Mesenchymal stem cell (in vitro differentiated cells and primary cell): Measurements from ENCODE around the gene GNG12.

Experiments used
- DNase-seq: peaks from one replicate; pipeline ENCODE4 v3.0.0-alpha.2; 2013
- H2AFZ ChIP-seq: one replicate; pipeline ENCODE4 v1.6.1; 2013; ENCODE audit warnings: low read depth, mild to moderate bottlenecking, control low read depth, inconsistent platforms, low read length, moderate library complexity
- H2AK5ac ChIP-seq: 2 replicates; pipeline ENCODE4 v1.6.1; 2013; ENCODE audit warnings: low read length, moderate library complexity, mild to moderate bottlenecking, inconsistent platforms; ENCODE audit not compliant: severe bottlenecking
- H2BK120ac ChIP-seq: one replicate; pipeline ENCODE4 v1.6.1; 2013; ENCODE audit warnings: low read depth, mild to moderate bottlenecking, inconsistent platforms, low read length, moderate library complexity
- H2BK12ac ChIP-seq, 2 experiments: one replicate each; pipeline ENCODE4 v1.6.1; 2013; ENCODE audit warnings: inconsistent platforms in 2 of 2, low read length in 2 of 2, mild to moderate bottlenecking in 2 of 2, moderate library complexity in 2 of 2, control low read depth in 1 of 2
- H2BK15ac ChIP-seq: one replicate; pipeline ENCODE4 v1.6.1; 2013; ENCODE audit warnings: mild to moderate bottlenecking, low read depth, inconsistent platforms; ENCODE audit not compliant: poor library complexity, severe bottlenecking
- H2BK5ac ChIP-seq: 2 replicates; pipeline ENCODE4 v1.6.1; 2013; ENCODE audit warnings: low read depth, mild to moderate bottlenecking, low read length, control low read depth, inconsistent platforms; ENCODE audit not compliant: poor library complexity, severe bottlenecking
- H3K14ac ChIP-seq, 2 experiments: one replicate each; pipeline ENCODE4 v1.6.1; 2013; ENCODE audit warnings: inconsistent platforms in 2 of 2, low read length in 2 of 2, control low read depth in 1 of 2, mild to moderate bottlenecking in 1 of 2, moderate library complexity in 1 of 2
- H3K18ac ChIP-seq, 2 experiments: one replicate each; pipeline ENCODE4 v1.6.1; 2013; ENCODE audit warnings: inconsistent platforms in 2 of 2, low read length in 2 of 2, control low read depth in 1 of 2, low read depth in 1 of 2, mild to moderate bottlenecking in 1 of 2
- H3K23ac ChIP-seq, 2 experiments: one replicate each; pipeline ENCODE4 v1.6.1; 2013; ENCODE audit warnings: inconsistent platforms in 2 of 2, low read length in 2 of 2, mild to moderate bottlenecking in 2 of 2, moderate library complexity in 2 of 2, control low read depth in 1 of 2
- H3K27ac ChIP-seq: 2 replicates; pipeline ENCODE4 v1.5.1; 2013; ENCODE audit warnings: mild to moderate bottlenecking, moderate library complexity, low read length, control low read depth, inconsistent platforms; ENCODE audit not compliant: poor library complexity, severe bottlenecking
- H3K27me3 ChIP-seq, 2 experiments: 2 replicates each; pipeline versions ENCODE4 v1.6.1 to v1.7.0; 2013; ENCODE audit warnings: low read length in 2 of 2, mild to moderate bottlenecking in 2 of 2, moderate library complexity in 2 of 2, control low read depth in 1 of 2, inconsistent platforms in 1 of 2; ENCODE audit not compliant: control insufficient read depth in 1 of 2, insufficient read depth in 1 of 2
- H3K36me3 ChIP-seq, 2 experiments: 2 replicates each; pipeline versions ENCODE4 v1.6.1 to v1.7.0; 2013; ENCODE audit warnings: low read length in 2 of 2, control low read depth in 1 of 2, inconsistent platforms in 1 of 2, low read depth in 1 of 2, mild to moderate bottlenecking in 1 of 2; ENCODE audit not compliant: insufficient read depth in 2 of 2, control insufficient read depth in 1 of 2
- H3K4ac ChIP-seq, 2 experiments: one replicate each; pipeline ENCODE4 v1.6.1; 2013; ENCODE audit warnings: inconsistent platforms in 2 of 2, low read length in 2 of 2, mild to moderate bottlenecking in 2 of 2, moderate library complexity in 2 of 2, control low read depth in 1 of 2, low read depth in 1 of 2
- H3K4me1 ChIP-seq: 2 replicates; pipeline ENCODE4 v1.6.1; 2013; ENCODE audit warnings: low read depth, low read length, control low read depth; ENCODE audit not compliant: control insufficient read depth, insufficient read depth
- H3K4me2 ChIP-seq: 2 replicates; pipeline ENCODE4 v1.6.1; 2013; ENCODE audit warnings: low read length, mild to moderate bottlenecking, inconsistent platforms; ENCODE audit not compliant: poor library complexity, severe bottlenecking
- H3K4me3 ChIP-seq, 2 experiments: 2 replicates each; pipeline versions ENCODE4 v1.5.1 to v1.7.0; 2013; ENCODE audit warnings: low read length in 2 of 2, mild to moderate bottlenecking in 2 of 2, control low read depth in 1 of 2, low read depth in 1 of 2; ENCODE audit not compliant: insufficient read depth in 1 of 2
- H3K79me1 ChIP-seq: replicated peaks from 2 replicates; pipeline ENCODE4 v1.6.1; 2013; ENCODE audit warnings: mild to moderate bottlenecking, control low read depth, low read length, inconsistent platforms; ENCODE audit not compliant: poor library complexity, severe bottlenecking
- H3K9ac ChIP-seq: 2 replicates; pipeline ENCODE4 v1.7.0; 2013; ENCODE audit warnings: mild to moderate bottlenecking, low read length, moderate library complexity
- H3K9me3 ChIP-seq: 2 replicates; pipeline ENCODE4 v1.7.0; 2013; ENCODE audit warnings: mild to moderate bottlenecking, low read length; ENCODE audit not compliant: control insufficient read depth
- H4K8ac ChIP-seq: one replicate; pipeline ENCODE4 v1.6.1; 2013; ENCODE audit warnings: inconsistent platforms, mild to moderate bottlenecking, low read length, moderate library complexity
- H4K91ac ChIP-seq: one replicate; pipeline ENCODE4 v1.6.1; 2013; ENCODE audit warnings: mild to moderate bottlenecking, low read length, inconsistent platforms
- WGBS: methylation state at CpG from one replicate; pipeline ENCODE4 v1.1.7; 2013; ENCODE audit warnings: mixed read lengths; 5-methylcytosine and 5-hydroxymethylcytosine counted together

GNG12 gene

DNA sequence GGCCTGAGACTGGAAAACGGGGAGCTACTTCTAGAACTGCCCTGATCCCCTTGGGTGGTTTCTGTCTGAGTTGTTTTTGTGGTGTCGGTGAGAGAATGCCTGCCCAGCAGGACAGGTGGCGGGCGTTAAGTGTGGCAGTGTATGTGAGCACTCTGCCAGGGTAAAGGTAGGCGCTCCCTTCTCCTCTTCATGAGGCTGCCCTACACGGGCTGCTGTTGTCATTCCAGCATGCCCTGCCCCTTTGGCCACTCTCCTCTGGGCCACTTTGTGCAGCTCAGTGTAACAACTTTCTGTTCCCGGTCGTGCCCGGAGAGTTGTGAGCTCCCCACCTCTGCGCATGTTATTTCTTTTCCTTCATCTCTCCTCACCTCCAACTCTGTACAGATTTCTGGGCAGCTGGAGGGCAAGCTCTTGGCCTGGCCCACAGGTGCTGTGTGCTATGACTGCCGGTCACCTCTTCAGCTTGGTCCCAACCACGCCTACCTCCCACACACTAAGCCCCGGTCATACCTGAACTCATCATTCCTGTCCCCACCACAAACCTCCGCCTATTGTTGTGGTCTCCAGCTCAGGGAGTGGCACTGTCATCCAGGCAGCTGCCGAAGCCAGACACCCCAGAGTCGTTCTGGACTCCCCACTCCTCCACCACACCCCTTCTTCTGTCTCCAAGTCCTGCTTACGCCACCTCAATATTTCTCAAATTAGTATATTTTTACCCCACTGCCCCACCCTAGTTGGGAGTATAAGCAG lies 79.3 kb downstream of the GNG12 start:
- no peaks in the 10 kb centered on the region for H3K27me3 ChIP-seq
- no peak overlapping the region for H3K9ac ChIP-seq
- H3K23ac ChIP-seq: peak overlapping the region in 1 of 2 experiments; percentile 48
- no peak overlapping the region for H4K8ac ChIP-seq
- H4K91ac ChIP-seq: no peak overlapping the region
- peak overlapping the region in 1 of 2 experiments; percentile 23 for H3K18ac ChIP-seq
- no peak overlapping the region for H3K4ac ChIP-seq
- H3K79me1 ChIP-seq: peaks cover 35% of the 10 kb centered on the region
- H3K36me3 ChIP-seq: peaks cover 7 to 18% of the 10 kb centered on the region in 2 experiments
- H2AK5ac ChIP-seq: peak overlapping the region; percentile 71
- no peak overlapping the region for H2BK120ac ChIP-seq
- DNase-seq: no peak
- 95% methylated on average over 17 of the region's 17 CpGs for WGBS
- no peak overlapping the region for H2BK12ac ChIP-seq
- no peak overlapping the region for H3K4me3 ChIP-seq
- H3K9me3 ChIP-seq: no peaks in the 10 kb centered on the region
- no peak overlapping the region for H3K27ac ChIP-seq
- no peak overlapping the region for H2AFZ ChIP-seq
- H3K4me1 ChIP-seq: peaks cover 17% of the 10 kb centered on the region
- no peak overlapping the region for H2BK5ac ChIP-seq
- H3K14ac ChIP-seq: no peak overlapping the region
- H2BK15ac ChIP-seq: no peak overlapping the region
- H3K4me2 ChIP-seq: no peak overlapping the region

DNA sequence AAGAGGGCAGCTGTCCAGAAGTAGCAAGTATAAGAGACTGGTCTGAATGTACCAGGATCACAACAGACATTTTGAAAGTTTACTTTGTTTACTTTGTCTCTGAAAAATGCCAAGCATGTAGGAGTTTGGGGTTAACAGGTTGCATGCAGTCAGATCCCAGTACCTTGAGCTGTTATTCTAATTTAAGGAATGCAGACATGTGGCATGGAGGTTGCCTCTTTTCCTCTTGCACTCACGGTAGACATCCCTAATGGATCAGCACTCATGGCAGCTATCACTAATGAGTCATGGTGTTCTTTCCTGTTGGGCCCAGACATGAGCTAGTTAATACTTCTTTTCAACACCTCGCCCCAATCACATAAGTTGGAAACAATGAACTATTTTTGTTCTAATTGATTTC lies 81.0 kb downstream of the GNG12 start:
- H3K14ac ChIP-seq: no peak overlapping the region
- no peak overlapping the region for H3K4ac ChIP-seq
- no peak overlapping the region for H2BK5ac ChIP-seq
- no peak overlapping the region for H2AFZ ChIP-seq
- H3K36me3 ChIP-seq: peaks cover 7 to 18% of the 10 kb centered on the region in 2 experiments
- no peaks in the 10 kb centered on the region for H3K27me3 ChIP-seq
- H2BK12ac ChIP-seq: no peak overlapping the region
- H3K4me2 ChIP-seq: no peak overlapping the region
- no peak overlapping the region for H4K8ac ChIP-seq
- no peaks in the 10 kb centered on the region for H3K9me3 ChIP-seq
- no peak overlapping the region for H4K91ac ChIP-seq
- peak overlapping the region; percentile 31 for H3K27ac ChIP-seq
- peaks cover 18% of the 10 kb centered on the region for H3K4me1 ChIP-seq
- H2BK15ac ChIP-seq: no peak overlapping the region
- H3K4me3 ChIP-seq: no peak overlapping the region
- no peak overlapping the region for H2BK120ac ChIP-seq
- peaks cover 29% of the 10 kb centered on the region for H3K79me1 ChIP-seq
- WGBS: 0% methylated on average over 1 of the region's 2 CpGs
- no peak overlapping the region for H2AK5ac ChIP-seq
- no peak overlapping the region for H3K9ac ChIP-seq
- H3K18ac ChIP-seq: no peak overlapping the region
- H3K23ac ChIP-seq: no peak overlapping the region
- no peak for DNase-seq

GRCh38 chr1:67750691-67751054 lies 82.6 kb downstream of the GNG12 start:
- Histone ChIP-seq H3K23ac (no peak overlapping the region), H3K4me1 (peaks cover 17% of the 10 kb centered on the region), H3K36me3 (peaks cover 7 to 17% of the 10 kb centered on the region in 2 experiments), H2AK5ac (no peak overlapping the region), H3K18ac (no peak overlapping the region), H4K91ac (no peak overlapping the region), H2AFZ (no peak overlapping the region), H3K9me3 (no peaks in the 10 kb centered on the region), H2BK12ac (no peak overlapping the region), H3K4me3 (no peak overlapping the region), H3K9ac (peak overlapping the region; percentile 63), H4K8ac (no peak overlapping the region), H3K4me2 (no peak overlapping the region), H3K4ac (no peak overlapping the region), H3K79me1 (peaks cover 21% of the 10 kb centered on the region), H3K27me3 (no peaks in the 10 kb centered on the region), H3K14ac (no peak overlapping the region), H2BK5ac (no peak overlapping the region), H2BK120ac (no peak overlapping the region), H3K27ac (peak overlapping the region; percentile 99), H2BK15ac (no peak overlapping the region)
- no CpG with 5 or more reads among the region's 1 CpG for WGBS
- DNase-seq: no peak

DNA sequence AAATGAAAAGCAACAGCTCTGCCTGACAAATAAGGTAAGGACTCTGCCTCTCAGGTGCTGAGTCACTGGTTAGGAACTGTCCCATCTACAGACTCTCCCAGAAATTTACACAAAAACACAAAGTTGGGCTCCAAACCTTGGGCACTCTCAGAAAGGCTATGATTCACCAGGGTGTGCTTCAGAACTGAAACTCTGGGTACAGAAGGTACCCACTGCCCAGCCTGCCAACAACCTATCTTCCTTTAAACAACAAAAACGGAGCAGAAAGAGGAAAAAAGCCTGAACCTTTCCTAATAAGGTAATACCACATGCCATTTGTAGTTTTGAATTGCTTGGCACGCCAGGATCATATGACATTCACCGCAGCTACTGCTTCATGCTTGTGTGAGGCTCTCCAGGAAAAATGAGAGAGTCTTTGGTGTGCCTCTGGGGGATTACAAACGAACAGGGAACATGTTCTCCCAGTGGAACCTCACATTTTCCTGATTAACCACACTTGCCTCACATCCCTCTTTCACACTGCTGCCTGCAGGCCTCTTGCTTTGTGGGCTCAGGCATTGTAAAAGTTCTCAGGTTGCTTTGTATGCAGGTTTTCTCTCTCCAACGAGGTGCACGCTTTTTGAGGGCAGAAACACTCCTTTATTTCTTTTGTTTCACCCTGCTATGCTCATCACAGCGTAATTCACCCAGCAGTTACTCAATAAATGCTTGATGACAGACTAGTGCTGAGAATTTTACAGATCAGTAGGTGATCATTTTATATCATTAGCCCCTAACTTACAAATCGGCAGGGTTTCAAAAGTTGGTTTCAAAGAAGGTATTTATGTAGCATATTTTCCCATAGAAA lies 83.2 kb downstream of the GNG12 start:
- Histone ChIP-seq H3K9ac (peak overlapping the region; percentile 63), H2AFZ (no peak overlapping the region), H3K14ac (no peak overlapping the region), H3K18ac (peak overlapping the region in 1 of 2 experiments; percentile 85), H3K27me3 (no peaks in the 10 kb centered on the region), H3K4ac (peak overlapping the region in 1 of 2 experiments; percentile 20), H3K4me3 (peak overlapping the region in 1 of 2 experiments; percentile 62), H2AK5ac (peak overlapping the region; percentile 17), H4K91ac (peak overlapping the region; percentile 93), H3K23ac (no peak overlapping the region), H4K8ac (peak overlapping the region; percentile 83), H3K79me1 (peaks cover 22% of the 10 kb centered on the region), H2BK15ac (no peak overlapping the region), H2BK120ac (peak overlapping the region; percentile 71), H3K4me2 (peak overlapping the region; percentile 25), H3K9me3 (no peaks in the 10 kb centered on the region), H2BK12ac (peak overlapping the region in 1 of 2 experiments; percentile 59), H3K27ac (peak overlapping the region; percentile 99), H2BK5ac (peak overlapping the region; percentile 97), H3K36me3 (peaks cover 7 to 21% of the 10 kb centered on the region in 2 experiments), H3K4me1 (peaks cover 17% of the 10 kb centered on the region)
- DNase-seq: peak; percentile 92
- 11% methylated on average over 5 of the region's 8 CpGs for WGBS
